Liver (tissue), 9 donors: ENCODE data around the gene CRB1. TPM values are rescaled to one million over a fixed set of nuclear protein-coding genes. Genes with fewer than 3 reads are reported as not detected.

Source experiments
- DNase-seq: peaks from one replicate; pipeline ENCODE4 v3.0.0-alpha.2; 2017; ENCODE audit warnings: low spot score
- H3K27ac ChIP-seq, 2 donors: one replicate each; pipeline ENCODE4 v1.7.0; 2013; ENCODE audit warnings: inconsistent platforms in 2 of 2, low read length in 2 of 2, control low read depth in 1 of 2, low read depth in 1 of 2, mild to moderate bottlenecking in 1 of 2
- H3K27me3 ChIP-seq, 4 donors: one replicate each; pipeline versions ENCODE4 v1.6.1 to v1.7.0; 2013; ENCODE audit warnings: low read length in 3 of 4, inconsistent platforms in 1 of 4, mild to moderate bottlenecking in 1 of 4, moderate library complexity in 1 of 4; ENCODE audit not compliant: control insufficient read depth in 4 of 4, insufficient read depth in 4 of 4
- H3K36me3 ChIP-seq, 4 donors: one replicate each; pipeline versions ENCODE4 v1.6.1 to v1.7.0; 2013; ENCODE audit warnings: low read length in 3 of 4, mild to moderate bottlenecking in 3 of 4, low read depth in 1 of 4, moderate library complexity in 1 of 4; ENCODE audit not compliant: control insufficient read depth in 4 of 4, insufficient read depth in 3 of 4
- H3K4me1 ChIP-seq, 4 donors: one replicate each; pipeline versions ENCODE4 v1.6.1 to v1.7.0; 2013; ENCODE audit warnings: low read length in 3 of 4, mild to moderate bottlenecking in 3 of 4, moderate library complexity in 1 of 4; ENCODE audit not compliant: control insufficient read depth in 4 of 4, insufficient read depth in 4 of 4
- H3K4me3 ChIP-seq, 3 donors: one replicate each; pipeline versions ENCODE4 v1.6.1 to v1.7.0; 2013; ENCODE audit warnings: low read length in 3 of 3, control low read depth in 1 of 3, low read depth in 1 of 3, mild to moderate bottlenecking in 1 of 3
- H3K9ac ChIP-seq, 2 donors: one replicate each; pipeline ENCODE4 v1.7.0; 2013; ENCODE audit warnings: low read length in 2 of 2, mild to moderate bottlenecking in 2 of 2, moderate library complexity in 2 of 2, control low read depth in 1 of 2, low read depth in 1 of 2
- H3K9me3 ChIP-seq, 4 donors: one replicate each; pipeline versions ENCODE4 v1.6.1 to v1.7.0; 2013; ENCODE audit warnings: low read length in 3 of 4; ENCODE audit not compliant: control insufficient read depth in 4 of 4
- ATF3 ChIP-seq: IDR thresholded peaks from 2 replicates; pipeline ENCODE4 v1.6.1; 2016; ENCODE audit warnings: antibody characterized with exemption
- CTCF ChIP-seq: fragments of 150-350 bp; IDR thresholded peaks from 2 replicates; pipeline ENCODE4 v1.5.1; 2017; ENCODE audit warnings: improper control_type of control experiment, low read depth, low read length; ENCODE audit not compliant: missing input control
- EGR1 ChIP-seq, 2 donors: IDR thresholded peaks; 2 replicates each; pipeline ENCODE4 v1.6.1; 2016 to 2018; ENCODE audit warnings: antibody characterized with exemption in 2 of 2, low read depth in 2 of 2
- FOXA1 ChIP-seq: IDR thresholded peaks from 2 replicates; pipeline ENCODE4 v1.6.1; 2016; ENCODE audit warnings: antibody characterized with exemption
- FOXA2 ChIP-seq: IDR thresholded peaks from 2 replicates; pipeline ENCODE4 v1.6.1; 2016; ENCODE audit warnings: antibody characterized with exemption
- GABPA ChIP-seq, 2 donors: IDR thresholded peaks in 1 of 2; conservative IDR thresholded peaks in 1 of 2; 2 replicates each; pipeline ENCODE4 v1.6.1; 2016; ENCODE audit warnings: antibody characterized with exemption in 2 of 2, mild to moderate bottlenecking in 1 of 2, moderate library complexity in 1 of 2
- HNF4A ChIP-seq, 2 donors: conservative IDR thresholded peaks; 2 replicates each; pipeline ENCODE4 v1.6.1; 2016; ENCODE audit warnings: antibody characterized with exemption in 2 of 2, mild to moderate bottlenecking in 2 of 2
- HNF4G ChIP-seq: IDR thresholded peaks from 2 replicates; pipeline ENCODE4 v1.6.1; 2016; ENCODE audit warnings: antibody characterized with exemption
- JUND ChIP-seq, 2 donors: IDR thresholded peaks; 2 replicates each; pipeline ENCODE4 v1.6.1; 2016; ENCODE audit warnings: antibody characterized with exemption in 2 of 2
- MAX ChIP-seq: IDR thresholded peaks from 2 replicates; pipeline ENCODE4 v1.6.1; 2016; ENCODE audit warnings: antibody characterized with exemption
- NR2F2 ChIP-seq: IDR thresholded peaks from 2 replicates; pipeline ENCODE4 v1.6.1; 2016; ENCODE audit warnings: antibody characterized with exemption
- RAD21 ChIP-seq, 2 donors: IDR thresholded peaks; 2 replicates each; pipeline ENCODE4 v1.6.1; 2016; ENCODE audit warnings: antibody characterized with exemption in 2 of 2, mild to moderate bottlenecking in 2 of 2
- REST ChIP-seq: IDR thresholded peaks from 2 replicates; pipeline ENCODE4 v1.6.1; 2016; ENCODE audit warnings: antibody characterized with exemption, mild to moderate bottlenecking
- RXRA ChIP-seq, 2 donors: IDR thresholded peaks; 2 replicates each; pipeline ENCODE4 v1.6.1; 2017 to 2018; ENCODE audit warnings: antibody characterized with exemption in 2 of 2, mild to moderate bottlenecking in 1 of 2
- SP1 ChIP-seq: IDR thresholded peaks from 2 replicates; pipeline ENCODE4 v1.6.1; 2018; ENCODE audit warnings: antibody characterized with exemption, mild to moderate bottlenecking
- TAF1 ChIP-seq: conservative IDR thresholded peaks from 2 replicates; pipeline ENCODE4 v1.6.1; 2016; ENCODE audit warnings: antibody characterized with exemption, mild to moderate bottlenecking
- YY1 ChIP-seq: IDR thresholded peaks from 2 replicates; pipeline ENCODE4 v1.6.1; 2016; ENCODE audit warnings: antibody characterized with exemption, mild to moderate bottlenecking
- ZBTB33 ChIP-seq: IDR thresholded peaks from 2 replicates; pipeline ENCODE4 v1.6.1; 2016; ENCODE audit warnings: antibody characterized with exemption
- WGBS: extraction: QIAGEN DNeasy Blood & Tissue Kit; methylation state at CpG from one replicate; pipeline ENCODE4 v1.1.7; 2013; 5-methylcytosine and 5-hydroxymethylcytosine counted together
- polyA plus RNA-seq, 2 donors: library from polyadenylated mRNA; stranded (reverse) in 1 of 2; unstranded in 1 of 2; fragments of 200-250 nt in 1 of 2; fragments of >200 nt in 1 of 2; fragmentation: Nextera tagmentation in 1 of 2; extraction: Ambion mirVana in 1 of 2; gene quantifications; one replicate each; pipeline versions ENCODE4 v1.2.1 to v1.2.3, GENCODE V29; 2013 to 2015
- total RNA-seq, 2 donors: library from RNA; depleted of rRNA; stranded (reverse); fragments of >200 nt; gene quantifications; one replicate each; pipeline ENCODE4 v1.2.3, GENCODE V29; 2014
- donor health status: healthy.
- donor health status: healthy.
- donor health status: healthy.
- donor health status: healthy.
- donor health status: healthy.

Gene CRB1
- total and polyA plus RNA-seq, 4 donors = 5.1 TPM; not detected in 3

- H3K27ac ChIP-seq = no peak overlapping the region
- no peaks in the 10 kb centered on the region for H3K27me3 ChIP-seq
- no peaks in the 10 kb centered on the region for H3K9me3 ChIP-seq
- TF ChIP-seq RAD21 (IDR thresholded peaks at IDR 0.05) (no peak), ATF3 (no peak), FOXA2 (no peak), HNF4A (conservative IDR thresholded peaks at IDR 0.05) (no peak), EGR1 (IDR thresholded peaks at IDR 0.05; ENCODE audit: low read depth in 2 of 2) (no peak), JUND (IDR thresholded peaks at IDR 0.05) (no peak), TAF1 (no peak), REST (no peak), NR2F2 (no peak), YY1 (no peak), FOXA1 (no peak), GABPA (IDR thresholded peaks at IDR 0.05 in 1 of 2, conservative IDR thresholded peaks at IDR 0.05 in 1 of 2) (no peak), HNF4G (no peak), ZBTB33 (no peak), CTCF (no peak), RXRA (IDR thresholded peaks at IDR 0.05) (no peak), MAX (no peak), SP1 (no peak)
- no peaks in the 10 kb centered on the region for H3K36me3 ChIP-seq
- WGBS = 92% methylated on average over 1 of the region's 1 CpG
- no peaks in the 10 kb centered on the region for H3K4me1 ChIP-seq
- no peak for DNase-seq
- H3K9ac ChIP-seq = no peak overlapping the region
- H3K4me3 ChIP-seq = no peak overlapping the region
Measured at GRCh38 chr1:197264936-197265567, 3.0 kb upstream of the CRB1 start.
